ENCODE results near the gene WWC1. TPM values are rescaled to one million over a fixed set of nuclear protein-coding genes. Genes with fewer than 3 reads are reported as not detected.

WWC1 gene
- total and polyA plus RNA-seq, 4 donors = 48.4 to 77.0 (median 56.2) TPM

GRCh38 chr5:168356171-168356570, 64.7 kb downstream of the WWC1 start:
- no peaks in the 10 kb centered on the region for H3K9me3 ChIP-seq (ENCODE audit: control insufficient read depth in 4 of 4, insufficient read depth in 3 of 4, low read length in 3 of 4)
- DNase-seq (no peak), ATAC-seq (ENCODE audit: insufficient read depth, low FRiP score) (no peak)
- 80 to 91% methylated on average over 13 of the region's 13 CpGs for WGBS, 2 donors
- H3K9ac ChIP-seq (ENCODE audit: insufficient read depth in 1 of 2, low read length in 2 of 2) = no peak overlapping the region
- no peaks in the 10 kb centered on the region for H3K36me3 ChIP-seq (ENCODE audit: control insufficient read depth in 4 of 4, insufficient read depth in 4 of 4, low read length in 4 of 4)
- no peak overlapping the region for H3K27ac ChIP-seq (ENCODE audit: low read depth in 1 of 2, low read length in 1 of 2)
- no peak for TF ChIP-seq CTCF (IDR thresholded peaks at IDR 0.05; ENCODE audit: control extremely low read depth, extremely low read depth)
- H3K27me3 ChIP-seq (ENCODE audit: control insufficient read depth in 3 of 3, insufficient read depth in 3 of 3, low read length in 2 of 3) = no peaks in the 10 kb centered on the region
- H3K4me3 ChIP-seq = no peak overlapping the region
- H3K4me1 ChIP-seq (ENCODE audit: control insufficient read depth in 5 of 5, insufficient read depth in 5 of 5, low read length in 5 of 5) = peaks cover 0 to 21% (median 3%) of the 10 kb centered on the region in 5 donors

GRCh38 chr5:168356592-168356991, 65.1 kb downstream of the WWC1 start:
- TF ChIP-seq CTCF (IDR thresholded peaks at IDR 0.05; ENCODE audit: control extremely low read depth, extremely low read depth) = no peak
- Histone ChIP-seq H3K4me1 (ENCODE audit: control insufficient read depth in 5 of 5, insufficient read depth in 5 of 5, low read length in 5 of 5) (peaks cover 0 to 21% (median 3%) of the 10 kb centered on the region in 5 donors), H3K4me3 (no peak overlapping the region), H3K27me3 (ENCODE audit: control insufficient read depth in 3 of 3, insufficient read depth in 3 of 3, low read length in 2 of 3) (no peaks in the 10 kb centered on the region), H3K9ac (ENCODE audit: insufficient read depth in 1 of 2, low read length in 2 of 2) (no peak overlapping the region), H3K36me3 (ENCODE audit: control insufficient read depth in 4 of 4, insufficient read depth in 4 of 4, low read length in 4 of 4) (no peaks in the 10 kb centered on the region), H3K9me3 (ENCODE audit: control insufficient read depth in 4 of 4, insufficient read depth in 3 of 4, low read length in 3 of 4) (no peaks in the 10 kb centered on the region), H3K27ac (ENCODE audit: low read depth in 1 of 2, low read length in 1 of 2) (no peak overlapping the region)
- WGBS, 2 donors = 92 to 94% methylated on average over 4 of the region's 4 CpGs
- no peak for DNase-seq
- ATAC-seq (ENCODE audit: insufficient read depth, low FRiP score) = no peak

GRCh38 chr5:168357876-168358275, 66.4 kb downstream of the WWC1 start:
- ATAC-seq (ENCODE audit: insufficient read depth, low FRiP score) (no peak), DNase-seq (no peak)
- no peaks in the 10 kb centered on the region for H3K9me3 ChIP-seq (ENCODE audit: control insufficient read depth in 4 of 4, insufficient read depth in 3 of 4, low read length in 3 of 4)
- 82 to 83% methylated on average over 3 of the region's 3 CpGs for WGBS, 2 donors
- no peak overlapping the region for H3K27ac ChIP-seq (ENCODE audit: low read depth in 1 of 2, low read length in 1 of 2)
- no peak overlapping the region for H3K9ac ChIP-seq (ENCODE audit: insufficient read depth in 1 of 2, low read length in 2 of 2)
- no peak overlapping the region for H3K4me3 ChIP-seq
- peaks cover 0 to 21% (median 3%) of the 10 kb centered on the region in 5 donors for H3K4me1 ChIP-seq (ENCODE audit: control insufficient read depth in 5 of 5, insufficient read depth in 5 of 5, low read length in 5 of 5)
- no peak for TF ChIP-seq CTCF (IDR thresholded peaks at IDR 0.05; ENCODE audit: control extremely low read depth, extremely low read depth)
- no peaks in the 10 kb centered on the region for H3K27me3 ChIP-seq (ENCODE audit: control insufficient read depth in 3 of 3, insufficient read depth in 3 of 3, low read length in 2 of 3)
- no peaks in the 10 kb centered on the region for H3K36me3 ChIP-seq (ENCODE audit: control insufficient read depth in 4 of 4, insufficient read depth in 4 of 4, low read length in 4 of 4)

- DNase-seq = peak; percentile 23 to 74 (median 54)
- Histone ChIP-seq H3K36me3 (ENCODE audit: control insufficient read depth in 4 of 4, insufficient read depth in 4 of 4, low read length in 4 of 4) (no peaks in the 10 kb centered on the region), H3K27ac (ENCODE audit: low read depth in 1 of 2, low read length in 1 of 2) (no peak overlapping the region), H3K4me1 (ENCODE audit: control insufficient read depth in 5 of 5, insufficient read depth in 5 of 5, low read length in 5 of 5) (peaks cover 0 to 28% (median 3%) of the 10 kb centered on the region in 5 donors), H3K4me3 (no peak overlapping the region), H3K9me3 (ENCODE audit: control insufficient read depth in 4 of 4, insufficient read depth in 3 of 4, low read length in 3 of 4) (no peaks in the 10 kb centered on the region), H3K27me3 (ENCODE audit: control insufficient read depth in 3 of 3, insufficient read depth in 3 of 3, low read length in 2 of 3) (no peaks in the 10 kb centered on the region), H3K9ac (ENCODE audit: insufficient read depth in 1 of 2, low read length in 2 of 2) (no peak overlapping the region)
- 68 to 81% methylated on average over 2 of the region's 2 CpGs for WGBS, 2 donors
- no peak for ATAC-seq (ENCODE audit: insufficient read depth, low FRiP score)
- TF ChIP-seq CTCF (IDR thresholded peaks at IDR 0.05; ENCODE audit: control extremely low read depth, extremely low read depth) = no peak
These were observed 68.5 kb downstream of the WWC1 start for GRCh38 chr5:168359820-168360460.
